HEK293 (cell line): ENCODE results near the gene ZNF408.

ENCODE experiments used
- CTCF ChIA-PET: fragments of 350-600 bp; formaldehyde crosslinking; extraction: SDS; loops from one replicate; lab custom pipeline; 2021; ENCODE audit warnings: antibody characterized with exemption; lab: Yijun Ruan, JAX
- POLR2A ChIA-PET: fragments of 300-600 bp; formaldehyde crosslinking; extraction: SDS; loops from one replicate; lab custom pipeline; 2020; ENCODE audit warnings: antibody characterized with exemption, inconsistent platforms; lab: Yijun Ruan, JAX
- H3K27ac ChIP-seq: fragments of 200-500 bp; sonication (Bioruptor generic); 2 replicates; pipeline ENCODE4 v1.5.1; 2014; ENCODE audit warnings: low read depth, low read length, control low read depth, inconsistent platforms; ENCODE audit errors: extremely low read depth
- H3K36me3 ChIP-seq, 2 experiments: fragments of 200-500 bp in 1 of 2; sonication (Bioruptor generic) in 1 of 2; 1 replicate in 1 of 2; 2 replicates in 1 of 2; pipeline ENCODE4 v1.5.1; 2014 to 2017; ENCODE audit warnings: inconsistent platforms in 2 of 2, low read length in 2 of 2; ENCODE audit not compliant: control insufficient read depth in 2 of 2, insufficient read depth in 1 of 2
- H3K4me1 ChIP-seq: fragments of 200-500 bp; sonication (Bioruptor generic); 2 replicates; pipeline ENCODE4 v1.5.1; 2014; ENCODE audit warnings: mild to moderate bottlenecking, low read length, inconsistent platforms; ENCODE audit not compliant: control insufficient read depth, insufficient read depth
- H3K4me3 ChIP-seq: 2 replicates; pipeline ENCODE4 v1.5.1; 2011; ENCODE audit warnings: low read depth, mild to moderate bottlenecking, control low read depth, low read length, moderate library complexity
- H3K9me3 ChIP-seq: fragments of 200-500 bp; sonication (Bioruptor generic); 2 replicates; pipeline ENCODE4 v1.5.1; 2014; ENCODE audit warnings: low read depth, low read length, inconsistent platforms; ENCODE audit not compliant: control insufficient read depth, insufficient read depth
- HOXC10 ChIP-seq: sonication (generic); formaldehyde crosslinking; IDR thresholded peaks from 2 replicates; pipeline ENCODE4 v1.8.1; 2023; ENCODE audit warnings: mild to moderate bottlenecking, missing genetic modification reagents
- KLF7 ChIP-seq: fragments of 450-650 bp; formaldehyde crosslinking; IDR thresholded peaks from 2 replicates; pipeline ENCODE4 v1.5.1; 2016; ENCODE audit warnings: missing biosample characterization, missing genetic modification characterization, borderline replicate concordance
- KLF8 ChIP-seq: fragments of 450-650 bp; formaldehyde crosslinking; IDR thresholded peaks from 2 replicates; pipeline ENCODE4 v1.5.1; 2016; ENCODE audit warnings: missing biosample characterization, missing genetic modification characterization
- MEIS1 ChIP-seq: sonication (generic); formaldehyde crosslinking; IDR thresholded peaks from 2 replicates; pipeline ENCODE4 v1.8.1; 2022; ENCODE audit warnings: missing genetic modification reagents, mild to moderate bottlenecking, borderline replicate concordance
- SCRT2 ChIP-seq: fragments of 450-650 bp; formaldehyde crosslinking; IDR thresholded peaks from 2 replicates; pipeline ENCODE4 v1.5.1; 2016; ENCODE audit warnings: missing biosample characterization, missing genetic modification characterization
- ZBTB20 ChIP-seq: fragments of 450-650 bp; formaldehyde crosslinking; IDR thresholded peaks from 2 replicates; pipeline ENCODE4 v1.5.1; 2016; ENCODE audit warnings: missing biosample characterization, missing genetic modification characterization
- ZBTB21 ChIP-seq: fragments of 450-650 bp; formaldehyde crosslinking; IDR thresholded peaks from 2 replicates; pipeline ENCODE4 v1.5.1; 2017; ENCODE audit warnings: missing biosample characterization, missing genetic modification characterization
- ZBTB6 ChIP-seq: fragments of 450-650 bp; formaldehyde crosslinking; IDR thresholded peaks from 2 replicates; pipeline ENCODE4 v1.5.1; 2017; ENCODE audit warnings: missing biosample characterization, missing genetic modification characterization
- ZBTB8A ChIP-seq: fragments of 450-650 bp; formaldehyde crosslinking; IDR thresholded peaks from 2 replicates; pipeline ENCODE4 v1.5.1; 2016; ENCODE audit warnings: missing biosample characterization, missing genetic modification characterization
- ZNF112 ChIP-seq: fragments of 450-650 bp; formaldehyde crosslinking; IDR thresholded peaks from 2 replicates; pipeline ENCODE4 v1.5.0; 2017; ENCODE audit warnings: missing biosample characterization, missing genetic modification characterization
- ZNF175 ChIP-seq: fragments of 450-650 bp; formaldehyde crosslinking; IDR thresholded peaks from 2 replicates; pipeline ENCODE4 v1.5.1; 2016; ENCODE audit warnings: missing biosample characterization, missing genetic modification characterization
- ZNF2 ChIP-seq: fragments of 450-650 bp; formaldehyde crosslinking; IDR thresholded peaks from 2 replicates; pipeline ENCODE4 v1.5.1; 2016; ENCODE audit warnings: missing biosample characterization, missing genetic modification characterization
- ZNF202 ChIP-seq: fragments of 450-650 bp; formaldehyde crosslinking; IDR thresholded peaks from 2 replicates; pipeline ENCODE4 v1.5.1; 2016; ENCODE audit warnings: missing biosample characterization, missing genetic modification characterization, borderline replicate concordance
- ZNF211 ChIP-seq: fragments of 450-650 bp; formaldehyde crosslinking; IDR thresholded peaks from 2 replicates; pipeline ENCODE4 v1.5.1; 2016; ENCODE audit warnings: low read depth, missing biosample characterization, missing genetic modification characterization
- ZNF221 ChIP-seq: fragments of 450-650 bp; formaldehyde crosslinking; IDR thresholded peaks from 2 replicates; pipeline ENCODE4 v1.5.1; 2017; ENCODE audit warnings: missing biosample characterization, missing genetic modification characterization, borderline replicate concordance
- ZNF23 ChIP-seq: fragments of 450-650 bp; formaldehyde crosslinking; IDR thresholded peaks from 2 replicates; pipeline ENCODE4 v1.5.1; 2016; ENCODE audit warnings: missing biosample characterization, missing genetic modification characterization, borderline replicate concordance
- ZNF394 ChIP-seq: fragments of 450-650 bp; formaldehyde crosslinking; IDR thresholded peaks from 2 replicates; pipeline ENCODE4 v1.5.1; 2016; ENCODE audit warnings: missing biosample characterization, missing genetic modification characterization, mild to moderate bottlenecking, moderate library complexity, borderline replicate concordance
- ZNF416 ChIP-seq: fragments of 450-650 bp; formaldehyde crosslinking; IDR thresholded peaks from 2 replicates; pipeline ENCODE4 v1.5.1; 2016; ENCODE audit warnings: missing biosample characterization, missing genetic modification characterization
- ZNF645 ChIP-seq: fragments of 450-650 bp; formaldehyde crosslinking; IDR thresholded peaks from 2 replicates; pipeline ENCODE4; 2016; ENCODE audit warnings: missing biosample characterization, missing genetic modification characterization
- ZNF785 ChIP-seq: fragments of 450-650 bp; formaldehyde crosslinking; IDR thresholded peaks from 2 replicates; pipeline ENCODE4 v1.5.1; 2016; ENCODE audit warnings: missing biosample characterization, missing genetic modification characterization
- ZNF830 ChIP-seq: fragments of 450-650 bp; IDR thresholded peaks from 2 replicates; pipeline ENCODE4 v1.5.0; 2018; ENCODE audit warnings: missing biosample characterization, missing genetic modification characterization, low read depth, mild to moderate bottlenecking, moderate library complexity
- ZNF837 ChIP-seq: fragments of 450-650 bp; formaldehyde crosslinking; IDR thresholded peaks from 2 replicates; pipeline ENCODE4 v1.5.1; 2016; ENCODE audit warnings: missing biosample characterization, missing genetic modification characterization
- ZNF843 ChIP-seq: fragments of 450-650 bp; formaldehyde crosslinking; IDR thresholded peaks from 2 replicates; pipeline ENCODE4 v1.5.1; 2016; ENCODE audit warnings: missing biosample characterization, missing genetic modification characterization
- ZSCAN23 ChIP-seq: fragments of 450-650 bp; formaldehyde crosslinking; IDR thresholded peaks from 2 replicates; pipeline ENCODE4 v1.5.1; 2016; ENCODE audit warnings: missing biosample characterization, missing genetic modification characterization
- TF ChIP-seq, protein P1 (sequence below): fragments of 450-650 bp; formaldehyde crosslinking; conservative IDR thresholded peaks from 2 replicates; pipeline ENCODE4 v1.5.1; 2016; ENCODE audit warnings: low read depth, missing biosample characterization, missing genetic modification characterization
- TF ChIP-seq, protein P2 (sequence below): fragments of 450-650 bp; formaldehyde crosslinking; IDR thresholded peaks from 2 replicates; pipeline ENCODE4 v1.5.1; 2017; ENCODE audit warnings: missing biosample characterization, mild to moderate bottlenecking, missing genetic modification characterization, moderate library complexity
- TF ChIP-seq, protein P3 (sequence below): fragments of 450-650 bp; formaldehyde crosslinking; optimal IDR thresholded peaks from 2 replicates; pipeline ENCODE3; 2016; ENCODE audit warnings: missing biosample characterization, mild to moderate bottlenecking, missing genetic modification characterization

ZNF408 gene

DNA sequence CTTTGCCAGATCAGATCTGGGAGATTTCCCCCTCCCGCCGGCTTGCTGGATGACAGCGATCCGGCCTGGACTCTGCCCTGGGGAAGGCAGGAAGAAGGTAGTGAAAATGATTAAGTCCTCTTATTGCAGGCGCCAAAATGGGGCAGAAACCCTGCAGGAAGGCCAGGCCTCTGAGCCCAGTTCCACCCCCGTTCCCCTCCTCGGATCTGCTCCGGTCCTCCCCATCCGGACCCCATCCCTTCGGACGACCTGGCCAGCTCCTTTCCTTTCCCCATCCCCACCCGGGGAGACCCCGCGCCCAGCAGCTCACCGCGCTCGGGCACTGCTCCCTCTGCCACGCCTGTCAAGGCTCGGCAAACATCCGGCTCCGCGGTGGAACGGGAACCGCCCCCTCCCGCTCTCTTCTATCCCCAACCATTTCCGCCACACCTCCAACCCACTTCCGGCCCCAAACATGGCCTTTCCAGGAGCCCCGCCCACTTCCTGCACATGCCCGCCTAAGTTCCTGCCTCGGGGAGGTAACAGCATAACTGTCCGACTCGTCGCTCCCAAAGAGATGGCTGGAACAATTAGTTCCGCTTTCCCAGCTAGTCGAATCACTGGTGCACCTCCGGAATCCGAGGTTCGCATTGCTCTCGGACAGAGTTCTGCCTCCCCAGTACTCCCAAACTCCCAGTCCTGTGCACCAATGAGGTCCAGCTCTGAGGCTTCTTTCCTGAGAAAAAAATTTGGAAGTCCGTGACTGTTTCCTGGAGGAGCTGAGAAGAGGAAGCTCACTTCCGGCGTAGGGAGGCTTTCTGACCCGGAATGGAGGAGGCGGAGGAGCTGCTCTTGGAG, at the start of gene ZNF408, which contains the start of gene ARHGAP1:
ZNF408 (plus strand) TSS at position 791 of the 837 bp plus-strand sequence; CDS start at position 808, 17 bp downstream.
ARHGAP1 (minus strand) TSS at position 379 of the 837 bp plus-strand sequence. CDS start 4,512 bp downstream, outside the sequence.
- POLR2A ChIA-PET: interaction anchor here (0.5 to 2.0 kb wide), 17 partner anchors 9 to 642 kb away, joined by 3 to 9 read pairs (median 3); partner anchors contain the start of genes AMBRA1 and ATG13
- Histone ChIP-seq H3K4me1 (no peaks in the 10 kb centered on the region), H3K27ac (peak within 1 kb of the TSS; percentile 87), H3K4me3 (peak within 1 kb of the TSS; percentile 76), H3K9me3 (no peaks in the 10 kb centered on the region), H3K36me3 (peaks cover 4 to 49% of the 10 kb centered on the region in 2 experiments; a peak in 2 of 3 replicates)
- CTCF ChIA-PET: interaction anchor here (0.6 to 0.9 kb wide), 2 partner anchors 324 to 333 kb away, joined by 3 read pairs; no protein-coding TSS in a partner anchor
- TF ChIP-seq ZNF785 (no peak), ZNF843 (tag by site-specific recombination) (no peak; the same call in 1 of the 2 replicates), ZNF221 (tag by site-specific recombination) (no peak), ZNF2 (peak; percentile 97), ZBTB8A (tag by site-specific recombination) (peak; percentile 92), ZNF112 (tag by site-specific recombination) (no peak), ZNF202 (tag by site-specific recombination) (no peak), ZNF645 (0 out of 2 replicates have a peak, but pooled peaks have one; percentile 27), ZNF175 (tag by site-specific recombination) (no peak), KLF7 (tag by site-specific recombination) (peak; percentile 46; the same call in 1 of the 2 replicates), ZNF211 (tag by site-specific recombination) (no peak), ZBTB6 (tag by site-specific recombination) (no peak), ZNF23 (tag by site-specific recombination) (no peak), MEIS1 (CRISPR knock-in tag) (no peak), SCRT2 (tag by site-specific recombination) (no peak), ZNF830 (no peak), ZNF394 (tag by site-specific recombination) (peak; percentile 97), ZNF837 (no peak), ZSCAN23 (tag by site-specific recombination) (peak; percentile 71; the same call in 1 of the 2 replicates), ZBTB21 (tag by site-specific recombination) (peak; percentile 75), ZBTB20 (peak; percentile 72), ZNF416 (no peak), KLF8 (peak; percentile 96), HOXC10 (CRISPR knock-in tag) (no peak)
- TF ChIP-seq, protein P1, sequence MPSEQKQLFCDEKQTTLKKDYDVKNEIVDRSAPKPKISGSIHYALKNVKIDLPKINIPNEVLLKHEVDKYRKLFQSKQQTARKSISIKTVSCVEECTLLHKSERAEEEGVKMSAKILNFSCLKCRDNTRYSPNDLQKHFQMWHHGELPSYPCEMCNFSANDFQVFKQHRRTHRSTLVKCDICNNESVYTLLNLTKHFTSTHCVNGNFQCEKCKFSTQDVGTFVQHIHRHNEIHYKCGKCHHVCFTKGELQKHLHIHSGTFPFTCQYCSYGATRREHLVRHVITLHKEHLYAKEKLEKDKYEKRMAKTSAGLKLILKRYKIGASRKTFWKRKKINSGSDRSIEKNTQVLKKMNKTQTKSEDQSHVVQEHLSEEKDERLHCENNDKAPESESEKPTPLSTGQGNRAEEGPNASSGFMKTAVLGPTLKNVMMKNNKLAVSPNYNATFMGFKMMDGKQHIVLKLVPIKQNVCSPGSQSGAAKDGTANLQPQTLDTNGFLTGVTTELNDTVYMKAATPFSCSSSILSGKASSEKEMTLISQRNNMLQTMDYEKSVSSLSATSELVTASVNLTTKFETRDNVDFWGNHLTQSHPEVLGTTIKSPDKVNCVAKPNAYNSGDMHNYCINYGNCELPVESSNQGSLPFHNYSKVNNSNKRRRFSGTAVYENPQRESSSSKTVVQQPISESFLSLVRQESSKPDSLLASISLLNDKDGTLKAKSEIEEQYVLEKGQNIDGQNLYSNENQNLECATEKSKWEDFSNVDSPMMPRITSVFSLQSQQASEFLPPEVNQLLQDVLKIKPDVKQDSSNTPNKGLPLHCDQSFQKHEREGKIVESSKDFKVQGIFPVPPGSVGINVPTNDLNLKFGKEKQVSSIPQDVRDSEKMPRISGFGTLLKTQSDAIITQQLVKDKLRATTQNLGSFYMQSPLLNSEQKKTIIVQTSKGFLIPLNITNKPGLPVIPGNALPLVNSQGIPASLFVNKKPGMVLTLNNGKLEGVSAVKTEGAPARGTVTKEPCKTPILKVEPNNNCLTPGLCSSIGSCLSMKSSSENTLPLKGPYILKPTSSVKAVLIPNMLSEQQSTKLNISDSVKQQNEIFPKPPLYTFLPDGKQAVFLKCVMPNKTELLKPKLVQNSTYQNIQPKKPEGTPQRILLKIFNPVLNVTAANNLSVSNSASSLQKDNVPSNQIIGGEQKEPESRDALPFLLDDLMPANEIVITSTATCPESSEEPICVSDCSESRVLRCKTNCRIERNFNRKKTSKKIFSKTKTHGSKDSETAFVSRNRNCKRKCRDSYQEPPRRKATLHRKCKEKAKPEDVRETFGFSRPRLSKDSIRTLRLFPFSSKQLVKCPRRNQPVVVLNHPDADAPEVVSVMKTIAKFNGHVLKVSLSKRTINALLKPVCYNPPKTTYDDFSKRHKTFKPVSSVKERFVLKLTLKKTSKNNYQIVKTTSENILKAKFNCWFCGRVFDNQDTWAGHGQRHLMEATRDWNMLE (tag by site-specific recombination): peak; percentile 96
- TF ChIP-seq, protein P2, sequence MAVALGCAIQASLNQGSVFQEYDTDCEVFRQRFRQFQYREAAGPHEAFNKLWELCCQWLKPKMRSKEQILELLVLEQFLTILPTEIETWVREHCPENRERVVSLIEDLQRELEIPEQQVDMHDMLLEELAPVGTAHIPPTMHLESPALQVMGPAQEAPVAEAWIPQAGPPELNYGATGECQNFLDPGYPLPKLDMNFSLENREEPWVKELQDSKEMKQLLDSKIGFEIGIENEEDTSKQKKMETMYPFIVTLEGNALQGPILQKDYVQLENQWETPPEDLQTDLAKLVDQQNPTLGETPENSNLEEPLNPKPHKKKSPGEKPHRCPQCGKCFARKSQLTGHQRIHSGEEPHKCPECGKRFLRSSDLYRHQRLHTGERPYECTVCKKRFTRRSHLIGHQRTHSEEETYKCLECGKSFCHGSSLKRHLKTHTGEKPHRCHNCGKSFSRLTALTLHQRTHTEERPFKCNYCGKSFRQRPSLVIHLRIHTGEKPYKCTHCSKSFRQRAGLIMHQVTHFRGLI (tag by site-specific recombination): peak; percentile 66
- TF ChIP-seq, protein P3, sequence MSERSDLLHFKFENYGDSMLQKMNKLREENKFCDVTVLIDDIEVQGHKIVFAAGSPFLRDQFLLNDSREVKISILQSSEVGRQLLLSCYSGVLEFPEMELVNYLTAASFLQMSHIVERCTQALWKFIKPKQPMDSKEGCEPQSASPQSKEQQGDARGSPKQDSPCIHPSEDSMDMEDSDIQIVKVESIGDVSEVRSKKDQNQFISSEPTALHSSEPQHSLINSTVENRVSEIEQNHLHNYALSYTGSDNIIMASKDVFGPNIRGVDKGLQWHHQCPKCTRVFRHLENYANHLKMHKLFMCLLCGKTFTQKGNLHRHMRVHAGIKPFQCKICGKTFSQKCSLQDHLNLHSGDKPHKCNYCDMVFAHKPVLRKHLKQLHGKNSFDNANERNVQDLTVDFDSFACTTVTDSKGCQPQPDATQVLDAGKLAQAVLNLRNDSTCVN (tag by site-specific recombination): peak; percentile 67
